ENCODE measurements around the gene CLMN.

- TF ChIP-seq, protein P1, sequence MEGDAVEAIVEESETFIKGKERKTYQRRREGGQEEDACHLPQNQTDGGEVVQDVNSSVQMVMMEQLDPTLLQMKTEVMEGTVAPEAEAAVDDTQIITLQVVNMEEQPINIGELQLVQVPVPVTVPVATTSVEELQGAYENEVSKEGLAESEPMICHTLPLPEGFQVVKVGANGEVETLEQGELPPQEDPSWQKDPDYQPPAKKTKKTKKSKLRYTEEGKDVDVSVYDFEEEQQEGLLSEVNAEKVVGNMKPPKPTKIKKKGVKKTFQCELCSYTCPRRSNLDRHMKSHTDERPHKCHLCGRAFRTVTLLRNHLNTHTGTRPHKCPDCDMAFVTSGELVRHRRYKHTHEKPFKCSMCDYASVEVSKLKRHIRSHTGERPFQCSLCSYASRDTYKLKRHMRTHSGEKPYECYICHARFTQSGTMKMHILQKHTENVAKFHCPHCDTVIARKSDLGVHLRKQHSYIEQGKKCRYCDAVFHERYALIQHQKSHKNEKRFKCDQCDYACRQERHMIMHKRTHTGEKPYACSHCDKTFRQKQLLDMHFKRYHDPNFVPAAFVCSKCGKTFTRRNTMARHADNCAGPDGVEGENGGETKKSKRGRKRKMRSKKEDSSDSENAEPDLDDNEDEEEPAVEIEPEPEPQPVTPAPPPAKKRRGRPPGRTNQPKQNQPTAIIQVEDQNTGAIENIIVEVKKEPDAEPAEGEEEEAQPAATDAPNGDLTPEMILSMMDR (IDR thresholded peaks at IDR 0.05) = no peak
- no peak for TF ChIP-seq POLR2AphosphoS5 (IDR thresholded peaks at IDR 0.05)
These were observed 98.2 kb downstream of the CLMN start for GRCh38 chr14:95221531-95221930.

Data from esophagus muscularis mucosa (tissue), 3 donors.